ENCODE measurements around the gene POLE.

GRCh38 chr12:132703641-132704040, 16.5 kb upstream of the POLE start:
- no peak for TF ChIP-seq CTCF (IDR thresholded peaks at IDR 0.05; ENCODE audit: poor library complexity)
- no peak for TF ChIP-seq EZH2 (IDR thresholded peaks at IDR 0.05; ENCODE audit: borderline replicate concordance)

Measured in hepatocyte (in vitro differentiated cells).